Activated CD4-positive, alpha-beta T cell treated with anti-CD3 and anti-CD28 coated beads for 1 hour (primary cell): ENCODE results near the gene TMEM35A.
"Not testable (repeated sequence)": the region's sequence is repeated elsewhere in the genome, so short reads cannot be mapped to it uniquely, and the experiment has no call there.

Experiments used
- DNase-seq: peaks from one replicate; pipeline ENCODE4 v3.0.0-alpha.2; 2020

The TMEM35A gene

GRCh38 chrX:101078716-101079598, at the start of gene TMEM35A:
Gene TMEM35A (plus strand): TSS chrX:101078879. CDS start chrX:101079003, 124 bp downstream.
- no peak for DNase-seq

- no peak for DNase-seq
Observed at GRCh38 chrX:101029665-101030064, 49.0 kb upstream of the TMEM35A start.

- no peak for DNase-seq
Observed at GRCh38 chrX:101037231-101037630, 41.4 kb upstream of the TMEM35A start.

- no peak for DNase-seq
Observed at GRCh38 chrX:101040197-101040596, 38.5 kb upstream of the TMEM35A start.

- DNase-seq = no peak
Observed at GRCh38 chrX:101051153-101051548, 27.5 kb upstream of the TMEM35A start.

- DNase-seq = peak; percentile 65
Observed at GRCh38 chrX:101051549-101052302, 27.0 kb upstream of the TMEM35A start, which contains the start of gene TRMT2B. Gene TRMT2B (minus strand): TSS chrX:101052111. CDS start chrX:101042289, 9,822 bp downstream.

- not testable (repeated sequence) for DNase-seq
Observed at GRCh38 chrX:101056551-101056950, 22.1 kb upstream of the TMEM35A start.

GRCh38 chrX:101057093-101057714, 21.5 kb upstream of the TMEM35A start:
- DNase-seq = no peak

GRCh38 chrX:101062176-101062575, 16.5 kb upstream of the TMEM35A start:
- no peak for DNase-seq

GRCh38 chrX:101071582-101071981, 7.1 kb upstream of the TMEM35A start:
- no peak for DNase-seq

- no peak for DNase-seq
Observed at GRCh38 chrX:101079736-101080270, 1.1 kb downstream of the TMEM35A start.

GRCh38 chrX:101080326-101081124, 1.8 kb downstream of the TMEM35A start:
- no peak for DNase-seq

GRCh38 chrX:101081231-101081630, 2.6 kb downstream of the TMEM35A start:
- no peak for DNase-seq

- DNase-seq = no peak
Observed at GRCh38 chrX:101091817-101092216, 13.1 kb downstream of the TMEM35A start.

- peak; percentile 88 for DNase-seq
Observed at GRCh38 chrX:101097546-101098453, 19.1 kb downstream of the TMEM35A start, which contains the start of gene CENPI. Gene CENPI (plus strand): TSS chrX:101098204. CDS start chrX:101101071, 2,867 bp downstream.

- no peak for DNase-seq
Observed at GRCh38 chrX:101108284-101108683, 29.6 kb downstream of the TMEM35A start.

- DNase-seq = no peak
Observed at GRCh38 chrX:101117701-101118100, 39.0 kb downstream of the TMEM35A start.

- DNase-seq = no peak
Observed at GRCh38 chrX:101136235-101136634, 57.6 kb downstream of the TMEM35A start.
